KOPT-K1 (cell line): ENCODE measurements around the gene THOC5.
"Not testable (repeated sequence)": the region's sequence is repeated elsewhere in the genome, so short reads cannot be mapped to it uniquely, and the experiment has no call there.

Experiments used
- H3K27ac ChIP-seq: fragments of 200-600 bp; sonication (generic); 2 replicates; pipeline ENCODE4 v1.5.1; 2016; ENCODE audit warnings: antibody characterized with exemption, mild to moderate bottlenecking, low read depth, low read length; ENCODE audit not compliant: poor library complexity, severe bottlenecking
- H3K36me3 ChIP-seq: fragments of 200-600 bp; sonication (generic); 2 replicates; pipeline ENCODE4 v1.5.1; 2017; ENCODE audit warnings: antibody characterized with exemption, mild to moderate bottlenecking, low read length, moderate library complexity; ENCODE audit not compliant: insufficient read depth
- H3K9me3 ChIP-seq: fragments of 200-600 bp; sonication (generic); 2 replicates; pipeline ENCODE4 v1.5.1; 2017; ENCODE audit warnings: antibody characterized with exemption, low read length, mild to moderate bottlenecking; ENCODE audit not compliant: insufficient read depth, poor library complexity, severe bottlenecking

Gene THOC5

DNA sequence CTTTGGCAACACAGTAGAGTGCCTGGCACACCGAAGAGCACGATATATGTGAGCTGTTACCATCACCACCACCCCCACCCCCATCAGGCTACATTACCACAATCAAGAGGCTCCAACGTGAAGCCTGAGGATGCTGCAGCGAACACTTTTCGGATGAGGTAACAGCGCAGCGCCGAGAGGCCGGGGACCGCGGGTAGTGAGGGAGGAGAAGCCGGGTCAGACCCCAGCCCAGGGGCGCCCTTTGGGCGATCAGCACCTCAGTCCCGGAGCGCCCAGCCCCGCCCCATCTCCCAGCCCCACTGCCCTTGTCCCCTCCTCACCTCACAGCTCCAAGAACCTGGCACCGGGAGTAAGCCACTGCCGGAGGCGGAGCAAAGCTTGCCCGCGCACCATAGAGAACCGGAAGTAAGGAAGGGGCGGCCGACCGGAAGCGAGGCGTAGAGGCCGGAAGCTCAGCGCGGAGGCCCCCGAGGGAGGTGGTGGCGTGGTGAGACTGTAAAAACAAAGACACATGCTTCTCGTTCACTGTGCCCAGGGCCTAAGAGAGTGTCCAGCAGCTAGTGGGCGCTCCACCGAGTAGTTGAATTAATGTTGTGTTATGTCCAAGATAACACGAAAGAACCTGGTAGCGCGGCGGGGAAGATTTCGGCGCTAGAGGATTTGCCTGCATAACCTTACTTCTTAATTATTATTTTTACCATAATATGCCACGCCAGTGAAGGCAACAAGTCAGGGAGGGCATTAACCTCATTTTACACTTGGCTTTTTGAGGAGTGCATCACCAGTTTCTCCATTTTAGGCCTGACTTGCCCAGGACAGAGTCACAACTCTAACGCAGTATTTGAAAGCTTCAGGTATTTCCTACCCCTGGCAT is at the start of gene THOC5:
Gene THOC5 (minus strand): TSS at position 407 of the 874 bp plus-strand sequence. CDS start 4,610 bp downstream, outside the sequence.
- H3K36me3 ChIP-seq, result peaks cover 48% of the 10 kb centered on the region
- H3K27ac ChIP-seq, result peak within 1 kb of the TSS; percentile 76
- no peaks in the 10 kb centered on the region for H3K9me3 ChIP-seq

DNA sequence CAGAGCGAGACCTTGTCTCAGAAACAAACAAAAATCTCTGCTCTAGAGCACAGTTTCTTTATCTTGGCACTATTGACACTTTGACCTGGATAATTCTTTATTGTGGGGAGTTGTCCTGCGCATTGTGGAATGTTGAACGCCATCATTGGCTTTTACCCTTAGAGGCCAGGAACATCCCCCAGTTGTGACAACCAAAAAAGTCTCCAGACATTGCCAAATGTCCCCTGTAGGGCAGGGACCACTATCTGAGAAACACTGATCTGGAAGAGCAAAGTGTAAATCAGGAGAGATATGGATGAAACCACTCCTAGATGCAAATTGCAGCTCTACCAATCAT is 45.1 kb upstream of the THOC5 start:
- H3K36me3 ChIP-seq, result no peaks in the 10 kb centered on the region
- no peak overlapping the region for H3K27ac ChIP-seq
- H3K9me3 ChIP-seq, result peaks cover 6% of the 10 kb centered on the region

DNA sequence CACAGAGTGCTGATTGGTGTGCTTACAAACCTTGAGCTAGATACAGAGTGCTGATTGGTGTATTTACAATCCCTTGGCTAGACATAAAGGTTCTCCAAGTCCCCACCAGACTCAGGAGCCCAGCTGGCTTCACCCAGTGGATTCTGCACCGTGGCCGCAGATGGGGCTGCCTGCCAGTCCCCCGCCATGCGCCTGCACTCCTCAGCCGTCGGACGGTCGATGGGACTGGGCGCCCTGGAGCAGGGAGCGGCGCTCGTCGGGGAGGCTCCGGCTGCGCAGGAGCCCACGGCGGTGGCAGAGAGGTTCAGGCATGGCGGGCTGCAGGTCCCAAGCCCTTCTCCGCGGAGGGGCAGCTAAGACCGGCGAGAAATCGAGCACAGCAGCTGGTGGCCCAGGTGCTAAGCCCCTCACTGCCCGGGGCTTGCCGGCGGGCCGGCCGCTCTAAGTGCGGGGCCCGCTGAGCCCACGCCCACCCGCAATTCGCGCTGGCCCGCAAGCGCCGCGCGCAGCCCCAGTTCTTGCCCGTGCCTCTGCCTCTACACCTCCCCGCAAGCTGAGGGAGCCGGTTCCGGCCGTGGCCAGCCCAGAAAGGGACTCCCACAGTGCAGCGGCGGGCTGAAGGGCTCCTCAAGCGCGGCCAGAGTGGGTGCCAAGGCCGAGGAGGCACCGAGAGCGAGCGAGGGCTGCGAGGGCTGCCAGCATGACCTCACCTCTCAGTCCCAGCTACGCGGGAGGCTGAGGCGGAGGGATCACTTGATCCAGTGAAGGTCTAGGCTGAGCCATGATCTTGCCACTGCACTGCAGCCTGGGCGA is 44.5 kb upstream of the THOC5 start:
- not testable (repeated sequence) for H3K27ac ChIP-seq, H3K36me3 ChIP-seq, H3K9me3 ChIP-seq

DNA sequence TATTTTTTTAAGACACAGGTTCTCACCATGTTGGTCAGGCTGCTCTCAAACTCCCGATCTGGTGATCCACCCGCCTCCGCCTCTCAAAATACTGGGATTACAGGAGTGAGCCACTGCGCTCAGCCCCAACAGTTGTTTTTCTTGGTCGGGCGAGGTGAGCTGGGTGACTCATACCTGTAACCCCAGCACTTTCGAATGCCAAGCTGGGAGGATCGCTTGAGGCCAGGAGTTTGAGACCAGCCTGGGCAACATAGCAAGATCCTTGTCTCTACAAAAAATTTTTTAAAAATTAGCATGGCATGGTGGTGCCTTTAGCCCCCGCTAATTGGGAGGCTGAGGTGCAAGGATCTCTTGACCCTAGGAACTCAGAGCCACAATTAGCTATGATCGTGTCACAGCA is 42.9 kb upstream of the THOC5 start:
- Histone ChIP-seq H3K9me3 (peaks cover 6% of the 10 kb centered on the region), H3K36me3 (no peaks in the 10 kb centered on the region), H3K27ac (no peak overlapping the region)

DNA sequence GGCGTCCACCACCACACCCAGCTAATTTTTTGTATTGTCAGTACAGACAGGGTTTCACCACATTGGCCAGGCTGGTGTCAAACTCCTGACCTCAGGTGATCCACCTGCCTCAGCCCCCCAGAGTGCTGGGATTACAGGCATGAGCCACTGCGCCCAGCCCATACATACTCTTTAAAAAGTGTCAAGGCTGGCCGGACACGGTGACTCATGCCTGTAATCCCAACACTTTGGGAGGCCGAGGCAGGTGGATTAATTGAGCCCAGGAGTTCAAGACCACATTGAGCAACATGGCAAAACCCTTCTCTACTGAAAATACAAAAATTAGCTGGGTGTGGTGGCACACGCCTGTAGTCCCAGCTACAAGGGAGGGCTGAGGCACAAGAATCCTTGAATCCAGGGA is 40.9 kb upstream of the THOC5 start:
- not testable (repeated sequence) for H3K27ac ChIP-seq, H3K36me3 ChIP-seq, H3K9me3 ChIP-seq

DNA sequence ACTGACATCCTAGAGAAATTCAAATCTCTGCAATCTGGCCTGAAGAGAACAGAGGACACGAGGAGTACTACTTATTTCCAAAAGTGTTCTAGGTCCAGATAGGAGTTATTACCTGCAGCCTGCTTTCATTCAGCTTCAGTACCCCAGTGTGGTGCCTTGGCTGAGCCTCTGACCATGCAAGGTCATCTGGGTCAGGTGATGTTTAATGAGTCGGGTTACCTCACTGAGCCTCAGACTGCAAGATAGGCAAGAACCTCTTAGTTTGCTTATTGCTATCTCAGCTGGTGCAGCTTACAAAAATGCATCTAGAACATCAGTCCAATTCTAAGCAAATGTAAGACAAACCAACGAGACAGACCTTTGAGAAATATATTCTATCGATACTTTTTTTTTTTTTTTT is 40.4 kb upstream of the THOC5 start:
- H3K36me3 ChIP-seq, result no peaks in the 10 kb centered on the region
- H3K9me3 ChIP-seq, result peaks cover 6% of the 10 kb centered on the region
- no peak overlapping the region for H3K27ac ChIP-seq

DNA sequence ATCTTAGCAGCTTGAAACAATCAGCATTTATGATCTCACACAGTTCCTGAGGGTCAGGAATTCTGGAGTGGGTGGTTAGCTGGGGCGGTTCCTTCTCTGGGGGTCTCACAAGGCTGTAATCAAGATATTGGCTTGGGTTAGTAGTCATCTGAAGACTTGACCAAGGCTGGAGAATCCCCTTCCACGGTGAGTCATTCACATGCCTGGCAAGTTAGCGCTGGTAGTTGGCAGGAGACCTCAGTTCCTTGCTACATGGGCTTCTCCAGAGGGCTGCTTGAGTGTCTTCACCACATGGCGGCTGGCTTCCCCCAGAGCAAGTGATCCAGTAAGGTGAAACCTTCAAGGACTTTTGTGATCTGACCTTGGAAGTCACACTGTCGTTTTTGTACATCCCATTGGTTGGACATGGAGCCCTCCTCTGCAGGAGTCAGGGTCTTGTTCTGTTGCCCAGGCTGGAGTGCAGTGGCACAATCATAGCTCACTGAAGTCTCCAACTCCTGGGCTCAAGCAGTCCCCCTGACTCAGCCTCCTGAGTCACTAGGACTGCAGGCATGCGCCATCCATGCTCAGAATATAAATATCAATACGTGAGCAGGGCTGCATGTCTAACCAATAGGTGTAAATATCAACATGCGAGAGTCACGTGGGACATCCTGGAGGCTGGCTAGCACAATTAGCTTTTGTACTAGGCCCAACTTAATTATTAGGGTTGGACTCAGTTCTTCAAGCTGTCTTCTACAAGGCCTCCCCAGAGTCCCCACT is 34.6 kb upstream of the THOC5 start:
- Histone ChIP-seq H3K36me3 (no peaks in the 10 kb centered on the region), H3K9me3 (no peaks in the 10 kb centered on the region), H3K27ac (no peak overlapping the region)

DNA sequence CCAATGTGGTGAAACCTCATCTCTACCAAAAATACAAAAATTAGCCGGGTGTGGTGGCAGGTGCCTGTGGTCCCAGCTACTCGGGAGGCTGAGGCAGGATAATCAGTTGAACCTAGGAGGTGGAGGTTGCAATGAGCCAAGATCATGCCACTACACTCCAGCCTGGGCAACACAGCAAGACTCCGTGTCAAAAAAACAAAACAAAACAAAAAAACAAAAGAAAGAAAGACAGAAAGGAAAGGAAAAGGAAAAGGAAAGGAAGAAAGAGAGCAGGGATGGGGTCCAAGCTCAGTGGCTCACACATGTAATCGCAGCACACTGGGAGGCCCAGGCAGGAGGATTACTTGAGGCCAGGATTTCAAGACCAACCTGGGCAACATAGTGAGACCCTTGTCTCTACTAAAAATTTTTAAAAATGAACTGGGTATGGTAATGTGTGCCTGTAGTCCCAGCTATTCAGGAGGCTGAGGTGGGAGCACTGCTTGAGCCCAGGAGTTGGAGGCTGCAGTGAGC is 32.7 kb upstream of the THOC5 start:
- H3K9me3 ChIP-seq, H3K27ac ChIP-seq, H3K36me3 ChIP-seq: not testable (repeated sequence)

DNA sequence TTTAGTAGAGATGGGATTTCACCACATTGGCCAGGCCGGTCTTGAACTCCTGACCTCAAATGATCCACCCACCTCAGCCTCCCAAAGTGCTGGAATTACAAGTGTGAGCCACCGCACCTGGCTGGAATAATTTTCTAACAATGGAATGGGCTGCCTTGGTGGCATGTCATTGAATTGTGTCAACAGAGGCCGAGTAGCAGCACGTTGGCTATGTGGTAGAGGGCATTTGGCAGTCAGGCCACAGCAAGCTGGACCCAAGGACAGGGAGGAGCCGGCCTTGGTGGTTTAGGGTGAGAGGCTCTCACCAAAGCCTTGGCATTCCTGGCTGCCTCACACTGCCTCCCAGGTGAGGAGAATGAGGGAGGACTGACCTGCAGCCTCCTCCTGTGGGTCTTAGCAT is 31.4 kb upstream of the THOC5 start:
- Histone ChIP-seq H3K36me3 (no peaks in the 10 kb centered on the region), H3K9me3 (no peaks in the 10 kb centered on the region), H3K27ac (no peak overlapping the region)

DNA sequence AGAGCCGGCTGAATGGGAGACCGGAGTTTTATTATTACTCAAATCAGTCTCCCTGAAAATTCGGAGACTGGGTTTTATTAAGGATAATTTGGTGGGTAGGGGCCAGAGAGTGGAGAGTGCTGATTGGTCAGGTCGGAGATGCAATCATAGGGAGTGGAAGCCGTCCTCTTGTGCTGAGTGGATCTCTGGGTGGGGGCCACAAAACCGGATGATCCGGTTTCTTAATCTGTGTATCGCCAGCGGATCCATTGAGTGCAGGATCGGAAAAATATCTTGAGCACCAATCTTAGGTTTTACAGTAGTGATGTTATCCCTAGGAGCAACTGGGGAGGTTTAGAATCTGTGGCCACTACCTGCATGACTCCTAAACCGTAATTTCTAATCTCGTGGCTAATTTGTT is 28.2 kb upstream of the THOC5 start:
- no peaks in the 10 kb centered on the region for H3K36me3 ChIP-seq
- H3K27ac ChIP-seq, result peak overlapping the region; percentile 69
- no peaks in the 10 kb centered on the region for H3K9me3 ChIP-seq

DNA sequence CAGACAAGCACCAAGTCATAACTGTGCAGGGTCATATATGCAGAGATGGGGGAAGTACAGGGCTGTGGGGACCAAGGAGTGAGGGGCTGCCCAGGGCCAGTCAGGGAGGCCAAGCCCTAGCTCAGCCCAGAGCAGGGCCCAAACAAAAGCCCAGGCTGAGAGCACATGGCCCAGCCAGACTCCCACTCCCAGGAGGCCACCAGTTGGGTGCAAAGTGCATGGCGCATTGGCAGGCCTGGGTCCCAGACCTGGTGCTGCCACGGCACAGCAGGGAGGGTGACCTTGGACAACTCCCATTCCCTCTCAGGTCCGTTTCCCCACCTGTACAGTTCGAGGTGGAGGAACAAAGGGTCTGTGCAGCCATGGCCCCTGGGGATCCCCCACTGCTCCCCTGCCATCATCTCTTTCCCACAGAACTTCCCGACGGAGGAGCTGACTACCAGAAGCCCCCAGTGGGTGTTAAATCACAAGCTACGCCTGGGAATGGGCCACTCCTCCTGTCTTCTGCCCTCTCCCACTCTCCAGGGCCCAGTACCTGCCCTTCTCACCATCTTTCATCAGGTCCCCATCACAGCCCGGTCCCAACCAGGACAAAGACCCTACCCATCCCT is 26.7 kb upstream of the THOC5 start:
- Histone ChIP-seq H3K36me3 (no peaks in the 10 kb centered on the region), H3K27ac (peak overlapping the region; percentile 69), H3K9me3 (no peaks in the 10 kb centered on the region)

DNA sequence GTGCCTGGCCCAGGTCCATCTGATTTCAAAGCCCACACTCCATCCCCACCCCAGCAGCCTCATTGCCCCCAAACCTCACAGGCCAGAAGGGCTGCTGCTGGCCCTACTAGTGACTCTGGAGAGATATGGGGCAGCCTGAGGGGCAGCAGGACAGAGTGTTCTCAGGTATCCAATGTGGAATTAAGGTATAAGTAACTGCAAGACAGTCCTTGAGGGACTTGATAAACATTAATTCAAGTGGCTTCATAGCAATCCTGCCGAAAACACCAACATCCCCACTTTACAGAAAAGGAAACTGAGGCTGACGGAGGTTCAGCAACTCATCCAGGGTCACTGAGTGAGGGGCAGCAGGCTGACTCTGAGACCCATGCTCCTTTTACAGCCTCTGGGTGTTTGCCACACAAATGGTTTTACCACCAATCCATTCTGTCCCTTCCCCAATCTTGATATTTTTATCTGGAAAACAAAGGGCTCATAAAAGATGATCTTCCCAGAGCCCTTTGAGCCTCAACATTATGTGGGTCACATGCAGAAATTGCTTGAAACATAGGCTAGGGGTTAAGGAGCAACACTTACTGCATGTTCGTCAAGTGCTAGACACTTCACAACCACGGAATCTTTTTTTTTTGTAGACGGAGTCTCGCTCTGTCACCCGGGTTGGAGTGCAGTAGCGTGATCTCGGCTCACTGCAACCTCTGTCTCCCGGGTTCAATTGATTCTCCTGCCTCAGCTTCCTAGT is 25.1 kb upstream of the THOC5 start:
- Histone ChIP-seq H3K9me3 (no peaks in the 10 kb centered on the region), H3K36me3 (no peaks in the 10 kb centered on the region), H3K27ac (no peak overlapping the region)

DNA sequence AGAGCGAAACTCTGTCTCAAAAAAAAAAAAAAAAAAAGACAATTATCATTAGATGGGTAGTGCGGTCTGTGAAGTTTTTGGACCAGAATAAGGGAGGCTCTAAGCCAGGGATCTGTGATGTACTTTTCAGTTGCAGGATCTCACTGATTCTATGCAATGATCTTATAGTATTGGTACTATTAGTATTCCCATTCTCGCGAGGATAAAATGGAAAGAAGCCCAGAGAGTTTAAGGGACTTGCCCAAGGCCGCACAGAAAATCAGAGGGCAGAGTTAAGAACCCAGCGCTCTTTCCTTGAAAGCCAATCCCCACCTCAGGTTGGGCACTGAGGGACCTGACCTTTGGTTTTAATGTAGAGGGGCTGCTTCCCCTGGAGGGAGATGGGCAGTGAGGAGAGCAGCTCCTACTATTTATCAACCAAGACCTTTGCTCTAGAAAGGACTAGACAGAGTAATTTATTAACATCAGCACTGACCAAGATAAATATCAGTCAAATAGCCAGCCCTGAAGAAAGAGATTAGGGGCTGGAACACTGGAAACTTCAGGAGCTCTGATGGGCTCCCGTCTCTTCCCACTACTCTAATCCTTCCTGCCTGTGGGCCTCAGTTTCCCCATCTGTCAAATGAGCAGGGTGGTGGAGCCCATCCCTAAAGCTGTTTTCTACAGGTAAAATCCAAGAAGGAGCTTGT is 21.3 kb upstream of the THOC5 start:
- Histone ChIP-seq H3K9me3 (no peaks in the 10 kb centered on the region), H3K27ac (no peak overlapping the region), H3K36me3 (peaks cover 5% of the 10 kb centered on the region; the same call in 1 of the 2 replicates)
